ENCODE data around the gene CALCB. TPM values are rescaled to one million over a fixed set of nuclear protein-coding genes. Genes with fewer than 3 reads are reported as not detected.

The CALCB gene
- total RNA-seq, 1 experiment from 2014 or later = not detected

DNA sequence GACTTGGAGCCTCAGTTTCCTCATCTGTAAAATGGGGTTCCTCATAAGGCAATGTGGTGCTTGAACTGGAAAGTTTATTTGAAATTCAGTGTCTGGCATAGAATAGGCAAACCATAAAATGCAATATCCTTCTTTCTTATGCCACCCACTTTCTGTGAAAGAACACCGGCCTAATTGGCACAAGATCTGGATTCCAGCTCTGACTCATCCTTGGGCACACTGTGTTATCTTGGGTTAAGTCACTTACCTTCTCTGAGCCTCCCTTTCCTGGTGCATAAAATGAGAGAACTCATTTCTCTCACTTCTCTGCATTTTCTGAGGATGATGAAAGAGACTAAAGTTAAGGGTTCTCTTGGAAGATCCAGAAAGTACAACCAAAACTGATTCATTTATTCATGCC lies 46.4 kb downstream of the CALCB start:
- DNase-seq = no peak
- no peak overlapping the region for H3K4me3 Mint-ChIP-seq (ENCODE audit: low read depth, unreplicated experiment)
- H3K27ac Mint-ChIP-seq (ENCODE audit: unreplicated experiment) = no peak overlapping the region
- TF ChIP-seq CTCF (IDR thresholded peaks at IDR 0.05; ENCODE audit: unreplicated experiment) = no peak
- H3K9me3 Mint-ChIP-seq (ENCODE audit: low read depth, unreplicated experiment) = no peaks in the 10 kb centered on the region
- no peaks in the 10 kb centered on the region for H3K4me1 Mint-ChIP-seq (ENCODE audit: low read depth, unreplicated experiment)
- H3K27me3 Mint-ChIP-seq (ENCODE audit: unreplicated experiment) = peaks cover 54% of the 10 kb centered on the region
- BruUV-seq (replicated peaks) = no TSS peak
- intact Hi-C loops (cut with micrococcal nuclease; ENCODE audit: unreplicated experiment) = no loop called here
- no peaks in the 10 kb centered on the region for H3K36me3 Mint-ChIP-seq (ENCODE audit: insufficient read depth, unreplicated experiment)
- CTCF ChIA-PET = no interaction called here

- no peak for DNase-seq
- CTCF ChIA-PET = interaction anchor here (1.1 kb wide), 1 partner anchor 14 kb away, joined by 3 read pairs; no protein-coding TSS in a partner anchor
- no peak for TF ChIP-seq CTCF (IDR thresholded peaks at IDR 0.05; ENCODE audit: unreplicated experiment)
- Mint-ChIP-seq H3K4me3 (ENCODE audit: low read depth, unreplicated experiment) (no peak overlapping the region), H3K27me3 (ENCODE audit: unreplicated experiment) (peaks cover 47% of the 10 kb centered on the region), H3K27ac (ENCODE audit: unreplicated experiment) (no peak overlapping the region), H3K36me3 (ENCODE audit: insufficient read depth, unreplicated experiment) (no peaks in the 10 kb centered on the region), H3K4me1 (ENCODE audit: low read depth, unreplicated experiment) (no peaks in the 10 kb centered on the region), H3K9me3 (ENCODE audit: low read depth, unreplicated experiment) (no peaks in the 10 kb centered on the region)
- BruUV-seq (replicated peaks) = no TSS peak
- intact Hi-C loops (cut with micrococcal nuclease; ENCODE audit: unreplicated experiment) = no loop called here
Observed at GRCh38 chr11:15123849-15124248, 50.5 kb downstream of the CALCB start.

DNA sequence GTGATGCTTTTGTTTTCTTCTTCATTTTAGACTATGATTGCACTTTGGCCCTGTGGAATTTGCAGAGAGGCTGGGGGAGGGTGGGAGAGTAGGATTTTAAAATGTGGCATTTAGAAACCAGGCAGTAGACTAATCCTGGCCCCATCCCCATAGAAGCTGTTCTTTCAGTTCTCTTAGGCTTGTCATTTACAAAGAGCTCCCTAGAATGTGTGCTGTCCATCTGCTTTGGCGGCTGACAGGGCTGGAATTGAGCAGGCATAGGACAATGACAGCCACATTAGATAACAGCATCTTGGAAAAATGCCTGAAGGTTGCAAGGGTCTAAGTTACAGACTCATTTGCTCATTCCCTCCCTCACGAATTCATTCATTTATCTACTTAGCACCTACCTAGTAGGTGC lies 51.1 kb downstream of the CALCB start:
- Mint-ChIP-seq H3K9me3 (ENCODE audit: low read depth, unreplicated experiment) (no peaks in the 10 kb centered on the region), H3K4me1 (ENCODE audit: low read depth, unreplicated experiment) (no peaks in the 10 kb centered on the region), H3K27ac (ENCODE audit: unreplicated experiment) (no peak overlapping the region), H3K4me3 (ENCODE audit: low read depth, unreplicated experiment) (no peak overlapping the region), H3K36me3 (ENCODE audit: insufficient read depth, unreplicated experiment) (no peaks in the 10 kb centered on the region), H3K27me3 (ENCODE audit: unreplicated experiment) (peaks cover 47% of the 10 kb centered on the region)
- intact Hi-C loops (cut with micrococcal nuclease; ENCODE audit: unreplicated experiment) = no loop called here
- no TSS peak for BruUV-seq (replicated peaks)
- DNase-seq = no peak
- CTCF ChIA-PET = no interaction called here
- TF ChIP-seq CTCF (IDR thresholded peaks at IDR 0.05; ENCODE audit: unreplicated experiment) = no peak

GRCh38 chr11:15127341-15127740 lies 53.9 kb downstream of the CALCB start:
- Mint-ChIP-seq H3K9me3 (ENCODE audit: low read depth, unreplicated experiment) (no peaks in the 10 kb centered on the region), H3K4me1 (ENCODE audit: low read depth, unreplicated experiment) (no peaks in the 10 kb centered on the region), H3K27ac (ENCODE audit: unreplicated experiment) (no peak overlapping the region), H3K4me3 (ENCODE audit: low read depth, unreplicated experiment) (no peak overlapping the region), H3K27me3 (ENCODE audit: unreplicated experiment) (peaks cover 45% of the 10 kb centered on the region), H3K36me3 (ENCODE audit: insufficient read depth, unreplicated experiment) (no peaks in the 10 kb centered on the region)
- BruUV-seq (replicated peaks) = no TSS peak
- CTCF ChIA-PET = no interaction called here
- TF ChIP-seq CTCF (IDR thresholded peaks at IDR 0.05; ENCODE audit: unreplicated experiment) = no peak
- intact Hi-C loops (cut with micrococcal nuclease; ENCODE audit: unreplicated experiment) = no loop called here
- DNase-seq = no peak

Other genes starting within 250 kb of the CALCB start
- gene CYP2R1, start 181.4 kb upstream of the CALCB start, total RNA-seq (2022) = 21.0 and 21.4 TPM in 2 replicates
- 1.2 TPM in 1 of 2 replicates, not detected in the other for gene CALCA, start 101.2 kb upstream of the CALCB start, total RNA-seq (2022)
- gene INSC, start 41.3 kb downstream of the CALCB start, total RNA-seq (2022) = not detected in 2 replicates